ENCODE data around the gene CFAP74. TPM values are rescaled to one million over a fixed set of nuclear protein-coding genes. Genes with fewer than 3 reads are reported as not detected.

CFAP74 gene
- total and polyA plus RNA-seq, 2 donors (not counting 3 experiments of a cell fraction or from before 2014, with no cell fraction given), result not detected

DNA sequence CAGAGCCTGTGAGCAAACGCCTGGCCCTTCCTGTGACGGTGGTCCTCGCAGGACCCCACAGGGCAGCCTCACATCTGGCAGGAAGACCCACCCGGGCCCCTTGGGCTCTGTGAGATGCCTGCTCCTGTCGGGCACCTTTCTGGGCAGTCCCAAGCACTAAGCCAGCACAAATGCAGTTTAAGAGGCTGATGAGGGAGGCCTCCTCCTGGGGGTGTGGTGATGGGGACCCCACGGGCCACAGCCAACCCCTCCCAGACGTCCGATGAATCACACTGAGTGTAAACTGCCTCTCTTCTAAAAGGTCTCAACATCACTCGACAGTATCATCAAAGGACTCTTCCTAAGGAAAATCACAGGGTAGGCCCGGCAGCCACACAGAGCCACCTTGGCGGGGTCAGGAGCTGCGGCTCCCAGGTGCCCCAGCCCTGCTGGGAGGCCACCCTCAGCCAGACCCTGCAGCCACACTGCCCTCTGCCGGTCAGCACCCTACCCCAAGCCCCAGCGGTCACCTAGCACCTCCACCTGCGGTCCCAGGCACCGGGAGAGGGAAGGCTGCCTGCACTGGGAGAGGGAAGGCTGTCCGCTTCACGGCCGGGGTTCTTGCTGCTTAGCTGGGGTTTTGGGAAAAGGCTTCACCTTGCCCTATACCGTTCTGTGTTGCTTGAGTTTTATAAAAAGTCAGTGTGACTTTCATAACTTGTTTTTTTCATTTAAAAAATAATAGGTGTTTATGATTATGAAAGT is 42.8 kb upstream of the CFAP74 start:
- H3K4me1 ChIP-seq (ENCODE audit: control insufficient read depth, extremely low read depth, insufficient read depth, low read length), result no peaks in the 10 kb centered on the region
- peaks cover 20% of the 10 kb centered on the region in 2 experiments for H3K27me3 ChIP-seq (ENCODE audit: control insufficient read depth in 2 of 2, insufficient read depth in 2 of 2, low read length in 2 of 2)
- no peaks in the 10 kb centered on the region for H4K20me1 ChIP-seq (replicated peaks; ENCODE audit: control insufficient read depth, extremely low read depth, insufficient read depth, low read length)
- H3K9me3 ChIP-seq (replicated peaks; ENCODE audit: control insufficient read depth, insufficient read depth, low read length), result no peaks in the 10 kb centered on the region
- no peak overlapping the region for H3K9ac ChIP-seq (replicated peaks; ENCODE audit: extremely low read depth, insufficient read depth, low read length)
- DNase-seq (ENCODE audit: low read depth, low spot score) (peak; percentile 21), FAIRE-seq (peak; percentile 18)
- TF ChIP-seq EZH2 (IDR thresholded peaks at IDR 0.05; ENCODE audit: borderline replicate concordance, low read depth, low read length, severe bottlenecking), result no peak
- TF ChIP-seq, protein P1, sequence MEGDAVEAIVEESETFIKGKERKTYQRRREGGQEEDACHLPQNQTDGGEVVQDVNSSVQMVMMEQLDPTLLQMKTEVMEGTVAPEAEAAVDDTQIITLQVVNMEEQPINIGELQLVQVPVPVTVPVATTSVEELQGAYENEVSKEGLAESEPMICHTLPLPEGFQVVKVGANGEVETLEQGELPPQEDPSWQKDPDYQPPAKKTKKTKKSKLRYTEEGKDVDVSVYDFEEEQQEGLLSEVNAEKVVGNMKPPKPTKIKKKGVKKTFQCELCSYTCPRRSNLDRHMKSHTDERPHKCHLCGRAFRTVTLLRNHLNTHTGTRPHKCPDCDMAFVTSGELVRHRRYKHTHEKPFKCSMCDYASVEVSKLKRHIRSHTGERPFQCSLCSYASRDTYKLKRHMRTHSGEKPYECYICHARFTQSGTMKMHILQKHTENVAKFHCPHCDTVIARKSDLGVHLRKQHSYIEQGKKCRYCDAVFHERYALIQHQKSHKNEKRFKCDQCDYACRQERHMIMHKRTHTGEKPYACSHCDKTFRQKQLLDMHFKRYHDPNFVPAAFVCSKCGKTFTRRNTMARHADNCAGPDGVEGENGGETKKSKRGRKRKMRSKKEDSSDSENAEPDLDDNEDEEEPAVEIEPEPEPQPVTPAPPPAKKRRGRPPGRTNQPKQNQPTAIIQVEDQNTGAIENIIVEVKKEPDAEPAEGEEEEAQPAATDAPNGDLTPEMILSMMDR (IDR thresholded peaks at IDR 0.05; ENCODE audit: extremely low read depth in 1 of 2, insufficient read depth in 1 of 2, low read depth in 1 of 2, low read length in 2 of 2), result peak; percentile 64 to 80
- no peak overlapping the region for H2AFZ ChIP-seq (ENCODE audit: low read depth, low read length)
- POLR2A ChIA-PET, result no interaction called here
- dilution Hi-C loops (cut with MboI; ENCODE audit: extremely low pct_ligation_motif_present, low sequenced_read_pairs), result no loop called here
- no peaks in the 10 kb centered on the region for H3K36me3 ChIP-seq (ENCODE audit: control insufficient read depth in 2 of 2, extremely low read depth in 1 of 2, insufficient read depth in 2 of 2, low read length in 2 of 2)
- no peak overlapping the region for H3K4me2 ChIP-seq (ENCODE audit: insufficient read depth, low read length)
- CTCF ChIA-PET, result interaction anchor here (0.6 to 4.2 kb wide), 6 partner anchors 14 to 128 kb away, joined by 3 to 108 read pairs (median 13); no protein-coding TSS in a partner anchor
- no peak overlapping the region for H3K4me3 ChIP-seq (replicated peaks in 1 of 3; ENCODE audit: insufficient read depth in 1 of 3, low read depth in 1 of 3, low read length in 3 of 3)
- intact Hi-C loops (cut with micrococcal nuclease), result loop anchor here (1.0 kb wide), 1 partner anchor 102 kb away; no protein-coding TSS in a partner anchor
- H3K27ac ChIP-seq (ENCODE audit: insufficient read depth, low read depth, low read length), result no peak overlapping the region
- no peaks in the 10 kb centered on the region for H3K79me2 ChIP-seq (ENCODE audit: control insufficient read depth, insufficient read depth, low read length)
- H3K9me1 ChIP-seq (replicated peaks; ENCODE audit: control insufficient read depth, extremely low read depth, insufficient read depth, low read length), result no peaks in the 10 kb centered on the region
- no TSS peak for BruUV-seq (replicated peaks)

All from endothelial cell of umbilical vein (primary cell).